Measurements from ENCODE around the gene CALN1.

The CALN1 gene

DNA sequence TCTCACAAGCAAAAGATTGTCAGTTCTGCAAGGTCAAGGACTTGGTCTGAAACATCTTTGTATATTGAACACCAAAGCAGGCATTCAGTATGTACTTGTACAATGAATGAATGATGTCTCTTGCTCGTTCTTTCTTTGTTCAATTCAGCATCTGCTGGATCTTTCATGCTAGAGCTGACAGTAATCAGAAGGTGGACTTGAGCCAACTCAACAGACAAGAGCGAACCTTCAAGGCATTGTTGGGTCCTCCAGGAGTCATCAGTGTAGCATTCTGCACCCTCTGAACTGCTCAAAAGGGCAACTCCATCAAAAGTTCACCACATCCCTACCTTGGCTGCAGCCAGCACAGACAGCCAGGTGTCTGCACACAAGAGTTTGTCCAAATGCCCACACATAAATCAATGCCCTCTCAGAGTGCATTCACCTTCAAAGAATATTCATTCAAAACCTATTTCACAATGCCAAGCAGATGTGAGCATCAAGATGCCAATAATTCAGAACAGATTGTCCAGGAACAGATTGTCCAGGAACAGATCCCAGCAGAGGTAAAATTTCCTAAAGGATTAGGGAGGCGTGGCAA, 386.7 kb downstream of the CALN1 start:
- TF ChIP-seq, protein P1, sequence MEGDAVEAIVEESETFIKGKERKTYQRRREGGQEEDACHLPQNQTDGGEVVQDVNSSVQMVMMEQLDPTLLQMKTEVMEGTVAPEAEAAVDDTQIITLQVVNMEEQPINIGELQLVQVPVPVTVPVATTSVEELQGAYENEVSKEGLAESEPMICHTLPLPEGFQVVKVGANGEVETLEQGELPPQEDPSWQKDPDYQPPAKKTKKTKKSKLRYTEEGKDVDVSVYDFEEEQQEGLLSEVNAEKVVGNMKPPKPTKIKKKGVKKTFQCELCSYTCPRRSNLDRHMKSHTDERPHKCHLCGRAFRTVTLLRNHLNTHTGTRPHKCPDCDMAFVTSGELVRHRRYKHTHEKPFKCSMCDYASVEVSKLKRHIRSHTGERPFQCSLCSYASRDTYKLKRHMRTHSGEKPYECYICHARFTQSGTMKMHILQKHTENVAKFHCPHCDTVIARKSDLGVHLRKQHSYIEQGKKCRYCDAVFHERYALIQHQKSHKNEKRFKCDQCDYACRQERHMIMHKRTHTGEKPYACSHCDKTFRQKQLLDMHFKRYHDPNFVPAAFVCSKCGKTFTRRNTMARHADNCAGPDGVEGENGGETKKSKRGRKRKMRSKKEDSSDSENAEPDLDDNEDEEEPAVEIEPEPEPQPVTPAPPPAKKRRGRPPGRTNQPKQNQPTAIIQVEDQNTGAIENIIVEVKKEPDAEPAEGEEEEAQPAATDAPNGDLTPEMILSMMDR (IDR thresholded peaks at IDR 0.05; ENCODE audit: low read depth, low read length): no peak
- no peaks in the 10 kb centered on the region for H3K36me3 ChIP-seq
- no peaks in the 10 kb centered on the region for H3K4me1 ChIP-seq
- H3K27me3 ChIP-seq: no peaks in the 10 kb centered on the region
- no peak overlapping the region for H3K4me3 ChIP-seq (ENCODE audit: low read depth, low read length)
- no peaks in the 10 kb centered on the region; the same call in 1 of the 2 replicates for H3K9me3 ChIP-seq
- DNase-seq: no peak

DNA sequence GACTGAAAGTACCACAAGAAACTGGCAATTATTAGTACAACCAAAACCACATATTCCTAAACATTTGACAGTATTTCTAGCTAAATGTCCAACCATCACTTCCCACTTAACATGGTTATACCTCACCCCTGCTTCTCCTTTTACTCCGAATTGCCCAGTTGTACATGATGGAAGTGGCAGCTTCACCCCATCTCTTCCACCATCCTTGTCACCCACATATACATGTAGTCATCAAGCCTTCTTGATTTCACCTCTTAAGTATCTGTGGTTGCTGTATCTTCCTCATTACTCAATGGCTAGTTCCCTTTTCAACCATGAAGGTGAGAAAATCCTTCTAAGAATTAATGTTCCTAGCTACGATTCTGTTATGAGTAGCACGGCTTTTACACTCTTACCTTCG, 388.2 kb downstream of the CALN1 start:
- no peak for DNase-seq
- Histone ChIP-seq H3K4me1 (no peaks in the 10 kb centered on the region), H3K9me3 (no peaks in the 10 kb centered on the region; the same call in 1 of the 2 replicates), H3K27me3 (no peaks in the 10 kb centered on the region), H3K36me3 (no peaks in the 10 kb centered on the region), H3K4me3 (ENCODE audit: low read depth, low read length) (no peak overlapping the region)
- TF ChIP-seq, protein P1 (IDR thresholded peaks at IDR 0.05; ENCODE audit: low read depth, low read length): no peak

DNA sequence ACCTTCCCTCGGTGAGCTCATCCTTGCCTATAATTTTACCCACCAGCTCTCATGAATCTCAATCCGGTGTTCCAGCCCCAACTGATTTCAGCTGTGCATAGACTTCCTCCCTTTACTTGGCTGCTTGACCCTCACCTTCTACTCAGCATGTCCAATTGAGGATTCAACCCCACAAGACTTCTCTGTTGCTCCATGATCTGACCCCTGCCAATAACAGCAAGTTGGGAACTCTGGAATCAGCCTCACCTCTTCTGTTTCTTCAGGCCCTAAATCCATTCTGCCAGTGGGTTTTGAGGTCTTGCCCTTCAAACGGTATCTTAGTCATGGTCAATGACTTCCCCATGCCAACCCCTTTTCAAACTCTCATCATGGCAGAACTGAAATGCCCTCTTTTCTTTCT, 390.4 kb downstream of the CALN1 start:
- Histone ChIP-seq H3K4me3 (ENCODE audit: low read depth, low read length) (no peak overlapping the region), H3K27me3 (no peaks in the 10 kb centered on the region), H3K36me3 (no peaks in the 10 kb centered on the region), H3K4me1 (no peaks in the 10 kb centered on the region), H3K9me3 (no peaks in the 10 kb centered on the region)
- TF ChIP-seq, protein P1 (IDR thresholded peaks at IDR 0.05; ENCODE audit: low read depth, low read length): no peak
- no peak for DNase-seq

DNA sequence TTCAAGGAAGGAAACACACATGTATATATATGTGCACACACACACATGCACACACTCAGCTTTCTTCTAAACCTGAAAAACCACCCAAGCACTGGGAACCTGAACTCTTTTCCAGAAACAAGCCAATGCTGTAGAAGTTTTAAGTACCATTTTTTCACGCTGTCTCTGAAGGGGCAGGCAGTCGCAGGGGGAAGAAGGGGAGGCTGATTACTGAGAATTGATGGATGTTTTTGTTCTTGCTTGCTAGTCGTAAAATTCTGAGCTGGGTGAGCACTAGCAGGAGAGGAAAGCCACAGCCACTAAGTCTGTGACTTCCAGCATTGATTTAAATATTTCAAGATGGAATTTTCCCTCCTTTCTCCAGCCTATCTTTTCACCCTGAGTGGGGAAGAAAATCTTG, 391.8 kb downstream of the CALN1 start:
- H3K4me3 ChIP-seq (ENCODE audit: low read depth, low read length): no peak overlapping the region
- no peaks in the 10 kb centered on the region for H3K27me3 ChIP-seq

DNA sequence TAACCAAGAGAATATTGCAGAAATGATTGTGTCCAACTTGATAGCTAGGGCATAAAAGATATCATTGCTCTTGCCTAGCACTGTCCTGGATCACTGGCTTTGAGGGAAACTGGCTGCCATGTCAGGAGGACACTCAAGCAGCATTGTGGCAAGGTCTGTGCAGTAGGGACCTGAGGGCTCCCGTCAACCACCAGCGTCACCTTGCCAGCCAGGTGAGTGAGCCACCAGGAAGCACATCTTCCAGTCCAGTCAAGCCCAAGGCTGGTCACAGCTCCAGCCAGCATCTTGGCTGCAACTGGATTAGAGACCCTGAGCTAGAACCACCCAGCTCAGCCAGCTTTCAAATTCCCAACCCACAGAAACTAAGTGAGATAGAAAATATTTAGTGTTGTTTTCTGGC, 392.7 kb downstream of the CALN1 start:
- Histone ChIP-seq H3K4me1 (no peaks in the 10 kb centered on the region), H3K27me3 (no peaks in the 10 kb centered on the region), H3K9me3 (no peaks in the 10 kb centered on the region), H3K36me3 (no peaks in the 10 kb centered on the region), H3K4me3 (ENCODE audit: low read depth, low read length) (no peak overlapping the region)
- no peak for DNase-seq
- TF ChIP-seq, protein P1 (IDR thresholded peaks at IDR 0.05; ENCODE audit: low read depth, low read length): no peak

More for the DNA sequence above, 391.8 kb downstream of the CALN1 start:
- no peaks in the 10 kb centered on the region for H3K36me3 ChIP-seq
- no peaks in the 10 kb centered on the region for H3K4me1 ChIP-seq
- TF ChIP-seq, protein P1 (IDR thresholded peaks at IDR 0.05; ENCODE audit: low read depth, low read length): no peak
- H3K9me3 ChIP-seq: no peaks in the 10 kb centered on the region
- DNase-seq: no peak

DNA sequence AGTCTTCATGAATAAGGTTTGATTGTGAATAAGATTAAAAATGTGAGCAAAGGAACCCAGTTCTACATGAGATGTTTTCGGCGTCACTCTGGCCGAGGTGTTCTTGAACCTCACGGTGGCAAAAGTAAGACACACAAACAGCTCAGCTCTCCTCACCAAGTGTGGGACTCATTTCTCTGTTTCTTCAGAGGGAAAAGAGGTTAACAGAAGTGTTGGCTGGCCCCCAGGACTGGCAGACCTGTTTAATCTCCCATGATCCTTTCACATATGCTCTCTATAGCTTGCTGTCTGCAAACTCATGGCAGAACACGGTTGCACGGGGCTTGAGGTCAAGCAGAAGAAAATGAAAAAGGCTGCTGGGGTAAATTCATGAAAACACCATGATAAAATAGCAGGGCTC, 394.4 kb downstream of the CALN1 start:
- Histone ChIP-seq H3K4me3 (ENCODE audit: low read depth, low read length) (no peak overlapping the region), H3K36me3 (no peaks in the 10 kb centered on the region), H3K4me1 (no peaks in the 10 kb centered on the region), H3K27me3 (no peaks in the 10 kb centered on the region), H3K9me3 (no peaks in the 10 kb centered on the region)
- no peak for DNase-seq
- TF ChIP-seq, protein P1 (IDR thresholded peaks at IDR 0.05; ENCODE audit: low read depth, low read length): no peak
